H1 (cell line): Measurements from ENCODE around the gene KCTD8. TPM values are rescaled to one million over a fixed set of nuclear protein-coding genes. Genes with fewer than 3 reads are reported as not detected.

Experiments used
- CTCF ChIA-PET: fragments of 300-600 bp; sonication (Branson Sonifier 250); formaldehyde crosslinking; loops from one replicate; lab custom pipeline; 2021; ENCODE audit not compliant: partially characterized antibody; lab: Charles Lee
- POLR2A ChIA-PET: fragments of 300-600 bp; sonication (Branson Sonifier 250); formaldehyde crosslinking; loops from one replicate; lab custom pipeline; 2021; ENCODE audit warnings: inconsistent platforms; ENCODE audit not compliant: partially characterized antibody; lab: Charles Lee
- DNase-seq, 2 experiments: peaks; one replicate each; pipeline versions ENCODE4 v3.0.0 to v3.0.0-alpha.2; 2010 to 2022; ENCODE audit warnings: low spot score in 2 of 2, low read depth in 1 of 2, mixed read lengths in 1 of 2
- FAIRE-seq: peaks from 2 replicates; lab custom pipeline; 2011; peaks lifted over from hg19 to GRCh38; lab: Jason Lieb, UNC
- H2AFZ ChIP-seq: 2 replicates; pipeline ENCODE4 v1.8.1; 2012; ENCODE audit warnings: low read length, inconsistent platforms
- H2AK5ac ChIP-seq: 2 replicates; pipeline ENCODE4 v1.6.1; 2013; ENCODE audit warnings: low read depth, low read length
- H2BK120ac ChIP-seq: replicated peaks from 2 replicates; pipeline ENCODE3; 2013; ENCODE audit warnings: low read depth, low read length, inconsistent platforms
- H2BK12ac ChIP-seq: 2 replicates; pipeline ENCODE4 v1.6.1; 2013; ENCODE audit warnings: low read depth, low read length
- H2BK15ac ChIP-seq: 2 replicates; pipeline ENCODE4 v1.6.1; 2013; ENCODE audit warnings: low read length
- H2BK20ac ChIP-seq: 2 replicates; pipeline ENCODE4 v1.6.1; 2013; ENCODE audit warnings: low read length
- H2BK5ac ChIP-seq: 2 replicates; pipeline ENCODE4 v1.6.1; 2013; ENCODE audit warnings: low read depth, low read length
- H3K14ac ChIP-seq: 2 replicates; pipeline ENCODE4 v1.6.1; 2013; ENCODE audit warnings: inconsistent platforms; ENCODE audit not compliant: insufficient read length
- H3K18ac ChIP-seq: 2 replicates; pipeline ENCODE4 v1.6.1; 2013; ENCODE audit warnings: low read length; ENCODE audit errors: extremely low read depth
- H3K23ac ChIP-seq: 2 replicates; pipeline ENCODE4 v1.6.1; 2013; ENCODE audit warnings: inconsistent platforms; ENCODE audit not compliant: insufficient read length
- H3K23me2 ChIP-seq: 2 replicates; pipeline ENCODE4 v1.6.1; 2013; ENCODE audit warnings: low read depth, low read length
- H3K27ac ChIP-seq: 2 replicates; pipeline ENCODE4 v1.6.1; 2011; ENCODE audit warnings: low read depth, low read length, inconsistent platforms
- H3K27me3 ChIP-seq, 4 experiments: replicated peaks in 1 of 4; 1 replicate in 1 of 4; 2 replicates in 3 of 4; pipeline versions ENCODE4 v1.6.1 to v1.8.1; 2011 to 2013; ENCODE audit warnings: low read length in 3 of 4, mild to moderate bottlenecking in 3 of 4, inconsistent platforms in 2 of 4, mixed read lengths in 2 of 4, moderate library complexity in 1 of 4; ENCODE audit not compliant: control insufficient read depth in 3 of 4, insufficient read depth in 3 of 4; ENCODE audit errors: extremely low read depth in 1 of 4
- H3K36me3 ChIP-seq, 4 experiments: 2 replicates each; pipeline versions ENCODE4 v1.6.1 to v1.8.1; 2011 to 2013; ENCODE audit warnings: mild to moderate bottlenecking in 4 of 4, low read length in 3 of 4, moderate library complexity in 2 of 4, control low read depth in 1 of 4, inconsistent platforms in 1 of 4; ENCODE audit not compliant: insufficient read depth in 4 of 4, control insufficient read depth in 2 of 4
- H3K4ac ChIP-seq: replicated peaks from 2 replicates; pipeline ENCODE3; 2013; ENCODE audit warnings: low read length, low read depth, mixed read lengths, inconsistent platforms; ENCODE audit not compliant: insufficient read length
- H3K4me1 ChIP-seq, 4 experiments: replicated peaks in 1 of 4; 1 replicate in 1 of 4; 2 replicates in 3 of 4; pipeline versions ENCODE4 v1.6.1 to v1.8.1; 2011 to 2013; ENCODE audit warnings: low read length in 3 of 4, inconsistent platforms in 2 of 4, mixed read lengths in 1 of 4; ENCODE audit not compliant: insufficient read depth in 4 of 4, control insufficient read depth in 3 of 4
- H3K4me2 ChIP-seq, 2 experiments: 2 replicates each; pipeline versions ENCODE4 v1.6.1 to v1.8.1; 2011 to 2013; ENCODE audit warnings: low read depth in 2 of 2, low read length in 2 of 2, control low read depth in 1 of 2, inconsistent platforms in 1 of 2, mild to moderate bottlenecking in 1 of 2; ENCODE audit not compliant: insufficient read depth in 1 of 2
- H3K4me3 ChIP-seq, 4 experiments: fragments of 200-600, 300-600 bp in 1 of 4; sonication (generic), shearing (Covaris generic), sonication (Bioruptor Twin) in 1 of 4; 2 replicates each; pipeline versions ENCODE4 v1.5.1 to v1.8.1; 2011 to 2016; ENCODE audit warnings: low read length in 4 of 4, low read depth in 3 of 4, control low read depth in 2 of 4, inconsistent platforms in 2 of 4, mild to moderate bottlenecking in 2 of 4, mixed read lengths in 1 of 4, moderate library complexity in 1 of 4; ENCODE audit not compliant: insufficient read depth in 2 of 4; ENCODE audit errors: extremely low read depth in 1 of 4
- H3K56ac ChIP-seq: replicated peaks from 2 replicates; pipeline ENCODE3; 2013; ENCODE audit warnings: low read depth, mild to moderate bottlenecking, mixed read lengths, low read length, inconsistent platforms; ENCODE audit not compliant: insufficient read length
- H3K79me1 ChIP-seq: 2 replicates; pipeline ENCODE4 v1.6.1; 2013; ENCODE audit warnings: low read depth, low read length, control low read depth
- H3K79me2 ChIP-seq, 2 experiments: 2 replicates each; pipeline versions ENCODE4 v1.6.1 to v1.8.1; 2012 to 2013; ENCODE audit warnings: low read length in 2 of 2, mild to moderate bottlenecking in 2 of 2, inconsistent platforms in 1 of 2; ENCODE audit not compliant: insufficient read depth in 2 of 2, control insufficient read depth in 1 of 2
- H3K9ac ChIP-seq, 4 experiments: replicated peaks in 1 of 4; 1 replicate in 1 of 4; 2 replicates in 3 of 4; pipeline versions ENCODE4 v1.6.1 to v1.8.1; 2011 to 2013; ENCODE audit warnings: low read depth in 3 of 4, low read length in 3 of 4, control low read depth in 2 of 4, mild to moderate bottlenecking in 2 of 4, moderate library complexity in 2 of 4, inconsistent platforms in 1 of 4; ENCODE audit errors: extremely low read depth in 1 of 4
- H3K9me3 ChIP-seq, 2 experiments: 2 replicates each; pipeline versions ENCODE4 v1.6.1 to v1.8.1; 2012 to 2013; ENCODE audit warnings: mild to moderate bottlenecking in 2 of 2, moderate library complexity in 2 of 2, control low read depth in 1 of 2, inconsistent platforms in 1 of 2, low read depth in 1 of 2, low read length in 1 of 2, mixed read lengths in 1 of 2; ENCODE audit not compliant: insufficient read depth in 2 of 2
- H4K20me1 ChIP-seq, 2 experiments: replicated peaks in 1 of 2; 2 replicates each; pipeline versions ENCODE3 to v1.8.1; 2011 to 2013; ENCODE audit warnings: inconsistent platforms in 2 of 2, low read length in 2 of 2, mild to moderate bottlenecking in 1 of 2; ENCODE audit not compliant: insufficient read depth in 2 of 2, control insufficient read depth in 1 of 2
- H4K5ac ChIP-seq: 2 replicates; pipeline ENCODE4 v1.6.1; 2013; ENCODE audit warnings: low read length, low read depth, mixed read lengths, inconsistent platforms; ENCODE audit not compliant: insufficient read length
- H4K8ac ChIP-seq: 2 replicates; pipeline ENCODE4 v1.8.0; 2013; ENCODE audit warnings: mild to moderate bottlenecking, moderate library complexity, low read length, inconsistent platforms; ENCODE audit not compliant: insufficient read depth; ENCODE audit errors: extremely low read depth
- H4K91ac ChIP-seq: replicated peaks from 2 replicates; pipeline ENCODE3; 2013; ENCODE audit warnings: low read length, mixed read lengths, inconsistent platforms; ENCODE audit not compliant: insufficient read length
- CBX8 ChIP-seq: fragments of 300-800, 300-1000 bp; sonication (generic); IDR thresholded peaks from 2 replicates; pipeline ENCODE4 v1.7.1; 2016; ENCODE audit warnings: low read depth, low read length, borderline replicate concordance
- EP300 ChIP-seq, 2 experiments: IDR thresholded peaks; 1 replicate in 1 of 2; 2 replicates in 1 of 2; pipeline ENCODE4 v1.6.1; 2011 to 2012; ENCODE audit warnings: low read depth in 2 of 2, low read length in 2 of 2, mild to moderate bottlenecking in 2 of 2, borderline replicate concordance in 1 of 2, inconsistent platforms in 1 of 2, moderate library complexity in 1 of 2
- SP1 ChIP-seq: IDR thresholded peaks from 2 replicates; pipeline ENCODE4 v1.6.1; 2011; ENCODE audit warnings: low read depth, low read length
- TEAD4 ChIP-seq: IDR thresholded peaks from 2 replicates; pipeline ENCODE4 v1.6.1; 2012; ENCODE audit warnings: low read depth, low read length, inconsistent platforms, mixed read lengths
- YY1 ChIP-seq: IDR thresholded peaks from 2 replicates; pipeline ENCODE4 v1.6.1; 2011; ENCODE audit warnings: low read depth, mild to moderate bottlenecking, low read length
- WGBS, 2 experiments: shearing (Covaris generic) in 1 of 2; methylation state at CpG; one replicate each; pipeline versions ENCODE4 v1.1.6 to v1.1.7; 2013 to 2015; ENCODE audit warnings: low lambda C conversion rate in 2 of 2, mixed read lengths in 2 of 2, inconsistent platforms in 1 of 2, low coverage in 1 of 2, missing lambda C conversion rate in 1 of 2; ENCODE audit not compliant: insufficient replicate concordance in 2 of 2, insufficient coverage in 1 of 2, insufficient read length in 1 of 2; ENCODE audit errors: extremely low coverage in 1 of 2, missing lambda C conversion rate in 1 of 2; 5-methylcytosine and 5-hydroxymethylcytosine counted together
- polyA plus RNA-seq, 7 experiments: library from polyadenylated mRNA; depleted of rRNA in 3 of 7; stranded (reverse) in 5 of 7; unstranded in 2 of 7; fragments of >200 nt in 5 of 7; fragments of 200-250 nt in 2 of 7; gene quantifications; 1 replicate in 5 of 7; 2 replicates in 1 of 7; 4 replicates in 1 of 7; pipeline versions ENCODE4 v1.2.1 to v1.2.3, GENCODE V29; 2011 to 2013; ENCODE audit warnings: missing spikeins in 2 of 7, mixed read lengths in 2 of 7
- total RNA-seq: library from RNA; stranded (reverse); fragmentation: NEBNext Ultra II Directional; extraction: Animal tissue kit (Norgen Biotek cat#: 25700); gene quantifications from 2 replicates; pipeline ENCODE4 v1.2.1, GENCODE V29; 2021

The KCTD8 gene
- total and polyA plus RNA-seq, 2 of the 8 experiments (the other 6 are each of a cell fraction or from before 2014, with no cell fraction given), result 2.9 to 3.7 TPM

DNA sequence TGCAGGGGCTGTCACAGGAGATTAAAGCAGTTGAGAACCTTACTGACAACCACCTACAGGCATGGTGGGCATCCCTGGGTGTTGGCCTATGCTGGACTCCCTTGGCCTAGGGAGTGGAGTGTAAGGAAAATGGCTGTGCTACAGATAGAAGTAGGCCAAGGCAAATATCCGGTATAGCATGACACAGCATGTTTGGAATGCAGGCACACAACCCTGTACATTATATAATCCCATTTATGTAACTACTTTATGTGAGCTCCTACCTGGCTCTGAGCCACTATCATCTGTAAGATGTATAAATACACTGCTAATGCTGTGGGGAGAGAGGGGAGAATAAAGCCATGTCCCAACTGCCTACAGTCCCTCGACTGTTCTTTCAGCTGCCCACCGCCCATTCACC lies 38.7 kb upstream of the KCTD8 start:
- CTCF ChIA-PET, result interaction anchor here (1.0 kb wide), 1 partner anchor 1958 kb away, joined by 3 read pairs; no protein-coding TSS in a partner anchor
- Histone ChIP-seq H3K27ac (no peak overlapping the region), H3K79me2 (no peaks in the 10 kb centered on the region), H4K91ac (no peak overlapping the region), H3K23ac (no peak overlapping the region), H3K4me3 (no peak overlapping the region), H2BK5ac (no peak overlapping the region), H2BK15ac (no peak overlapping the region), H2AFZ (no peak overlapping the region), H2BK20ac (no peak overlapping the region), H3K18ac (no peak overlapping the region), H3K4me2 (no peak overlapping the region), H2BK120ac (no peak overlapping the region), H3K56ac (no peak overlapping the region), H2BK12ac (no peak overlapping the region), H4K8ac (no peak overlapping the region), H3K27me3 (no peaks in the 10 kb centered on the region), H4K5ac (no peak overlapping the region), H3K9me3 (peaks cover 10 to 12% of the 10 kb centered on the region in 2 experiments; a peak in 2 of 4 replicates), H2AK5ac (no peak overlapping the region), H3K4me1 (no peaks in the 10 kb centered on the region), H4K20me1 (no peaks in the 10 kb centered on the region), H3K4ac (no peak overlapping the region), H3K9ac (no peak overlapping the region), H3K14ac (no peak overlapping the region), H3K23me2 (no peaks in the 10 kb centered on the region), H3K36me3 (no peaks in the 10 kb centered on the region), H3K79me1 (no peaks in the 10 kb centered on the region)
- FAIRE-seq (no peak), DNase-seq (no peak)
- POLR2A ChIA-PET, result no interaction called here
- 65% methylated on average over 3 of the region's 3 CpGs; no CpG with 5 or more reads in 1 of the 2 experiments for WGBS, 2 experiments
- TF ChIP-seq TEAD4, result no peak
- TF ChIP-seq SP1, result no peak
- no peak for TF ChIP-seq EP300 (IDR thresholded peaks at IDR 0.05; ENCODE audit: borderline replicate concordance in 1 of 2, low read depth in 2 of 2, low read length in 2 of 2)
- TF ChIP-seq CBX8, result no peak
- no peak for TF ChIP-seq YY1
